PC-9 (cell line): ENCODE data around the gene SLC1A7. TPM values are rescaled to one million over a fixed set of nuclear protein-coding genes. Genes with fewer than 3 reads are reported as not detected.

Experiments used
- BruUV-seq: library from RNA; stranded (reverse); fragments of 400-500 nt; replicated peaks from 2 replicates; lab custom pipeline; 2021; lab: Mats Ljungman, UMichigan
- CTCF ChIA-PET: fragments of 300-600 bp; sonication (Branson Sonifier 250); formaldehyde crosslinking; loops from one replicate; lab custom pipeline; 2022; ENCODE audit warnings: antibody characterized with exemption; lab: Charles Lee
- POLR2A ChIA-PET: fragments of 300-600 bp; sonication (Branson Sonifier 250); formaldehyde crosslinking; loops from one replicate; lab custom pipeline; 2022; ENCODE audit warnings: antibody characterized with exemption; ENCODE audit not compliant: unreplicated experiment; lab: Charles Lee
- DNase-seq, 2 experiments: peaks; one replicate each; pipeline versions ENCODE4 v3.0.0 to v3.0.0-alpha.2; 2015 to 2022; ENCODE audit warnings: mixed read lengths in 1 of 2
- H2AFZ ChIP-seq: fragments of 200-600 bp; sonication (generic); 2 replicates; pipeline ENCODE4 v1.8.1; 2017; ENCODE audit warnings: antibody characterized with exemption
- H3F3A ChIP-seq: fragments of 200-600 bp; sonication (generic); 2 replicates; pipeline ENCODE4 v1.8.1; 2017; ENCODE audit warnings: antibody characterized with exemption, mild to moderate bottlenecking, low read depth; ENCODE audit not compliant: insufficient read depth
- H3K27ac ChIP-seq: fragments of 200-600 bp; sonication (generic); 2 replicates; pipeline ENCODE4 v1.6.1; 2016; ENCODE audit warnings: mixed run types
- H3K27me3 ChIP-seq: fragments of 200-600 bp; sonication (generic); 2 replicates; pipeline ENCODE4 v1.6.1; 2016; ENCODE audit warnings: low read depth, mixed run types; ENCODE audit not compliant: insufficient read depth
- H3K36me3 ChIP-seq: fragments of 200-600 bp; sonication (generic); 2 replicates; pipeline ENCODE4 v1.6.1; 2016; ENCODE audit warnings: low read depth, mixed run types
- H3K4me1 ChIP-seq: fragments of 200-600 bp; sonication (generic); replicated peaks from 2 replicates; pipeline ENCODE4 v1.6.1; 2016; ENCODE audit warnings: mixed run types; ENCODE audit not compliant: insufficient read depth
- H3K4me2 ChIP-seq: fragments of 200-600 bp; sonication (generic); 2 replicates; pipeline ENCODE4 v1.6.1; 2017; ENCODE audit warnings: mixed run types
- H3K4me3 ChIP-seq: fragments of 200-600 bp; sonication (generic); 2 replicates; pipeline ENCODE4 v1.6.1; 2016; ENCODE audit warnings: mixed run types
- H3K79me2 ChIP-seq: fragments of 200-600 bp; sonication (generic); 2 replicates; pipeline ENCODE4 v1.6.1; 2017; ENCODE audit warnings: low read depth, mixed run types
- H3K9me2 ChIP-seq: fragments of 200-600 bp; sonication (generic); 2 replicates; pipeline ENCODE4 v1.8.1; 2017; ENCODE audit warnings: mild to moderate bottlenecking; ENCODE audit not compliant: insufficient read depth
- H3K9me3 ChIP-seq: fragments of 200-600 bp; sonication (generic); 2 replicates; pipeline ENCODE4 v1.8.1; 2016; ENCODE audit warnings: low read depth; ENCODE audit not compliant: insufficient read depth
- H4K20me1 ChIP-seq: fragments of 200-600 bp; sonication (generic); 2 replicates; pipeline ENCODE4 v1.8.1; 2017; ENCODE audit not compliant: insufficient read depth
- CTCF ChIP-seq: fragments of 200-600 bp; sonication (generic); conservative IDR thresholded peaks from 2 replicates; pipeline ENCODE4 v1.6.1; 2017; ENCODE audit warnings: mixed run types, antibody characterized with exemption, mild to moderate bottlenecking, moderate library complexity
- EZH2 ChIP-seq: fragments of 200-600 bp; sonication (generic); IDR thresholded peaks from 2 replicates; pipeline ENCODE4 v1.8.0; 2017; ENCODE audit warnings: antibody characterized with exemption, low read depth
- intact Hi-C: fragments of 100-400 bp; cut with micrococcal nuclease; formaldehyde crosslinking; loops from one replicate; pipeline ENCODE4 v1.10.0; 2022; ENCODE audit not compliant: unreplicated experiment
- total RNA-seq: library from RNA; stranded (reverse); gene quantifications from 2 replicates; pipeline ENCODE4 v1.2.3, GENCODE V29; 2021

SLC1A7 gene
- total RNA-seq, 1 experiment from 2014 or later = not detected

GRCh38 chr1:53182111-53182593 lies 39.7 kb upstream of the SLC1A7 start:
- Histone ChIP-seq H3K4me2 (no peak overlapping the region), H4K20me1 (no peaks in the 10 kb centered on the region), H3K4me1 (peaks cover 3% of the 10 kb centered on the region; the same call in 1 of the 2 replicates), H3K9me2 (no peaks in the 10 kb centered on the region), H3K36me3 (no peaks in the 10 kb centered on the region), H2AFZ (no peak overlapping the region), H3F3A (no peaks in the 10 kb centered on the region), H3K4me3 (no peak overlapping the region), H3K27me3 (no peaks in the 10 kb centered on the region), H3K79me2 (no peaks in the 10 kb centered on the region), H3K9me3 (no peaks in the 10 kb centered on the region), H3K27ac (no peak overlapping the region)
- BruUV-seq = no TSS peak
- ChIA-PET CTCF (no interaction called here), POLR2A (no interaction called here)
- TF ChIP-seq EZH2 (no peak), CTCF (peak; percentile 93)
- intact Hi-C loops = loop anchor here (5.0 to 10.0 kb wide), 2 partner anchors 135 to 337 kb away; partner anchors contain the start of gene ZYG11A
- peak; percentile 63 to 79 for DNase-seq

- no peak for TF ChIP-seq EZH2
- no peak for TF ChIP-seq CTCF
- no peak overlapping the region for H3K27ac ChIP-seq
- no peaks in the 10 kb centered on the region for H3K9me2 ChIP-seq
- ChIA-PET CTCF (interaction anchor here (0.5 to 0.7 kb wide), 4 partner anchors 113 to 416 kb away, joined by 3 to 16 read pairs (median 3); no protein-coding TSS in a partner anchor), POLR2A (no interaction called here)
- no peak overlapping the region for H2AFZ ChIP-seq
- H3F3A ChIP-seq = no peaks in the 10 kb centered on the region
- no peak overlapping the region for H3K4me2 ChIP-seq
- no peaks in the 10 kb centered on the region for H3K36me3 ChIP-seq
- H3K79me2 ChIP-seq = no peaks in the 10 kb centered on the region
- intact Hi-C loops = loop anchor here (5.0 to 10.0 kb wide), 2 partner anchors 134 to 336 kb away; partner anchors contain the start of gene ZYG11A
- no peaks in the 10 kb centered on the region for H3K27me3 ChIP-seq
- no peaks in the 10 kb centered on the region for H3K9me3 ChIP-seq
- BruUV-seq = no TSS peak
- H3K4me1 ChIP-seq = peaks cover 7% of the 10 kb centered on the region; the same call in 1 of the 2 replicates
- no peak for DNase-seq
- no peaks in the 10 kb centered on the region for H4K20me1 ChIP-seq
- H3K4me3 ChIP-seq = no peak overlapping the region
These were observed 38.5 kb upstream of the SLC1A7 start for GRCh38 chr1:53180951-53181350.

- Histone ChIP-seq H3K27me3 (no peaks in the 10 kb centered on the region), H3K27ac (no peak overlapping the region), H3K4me3 (no peak overlapping the region), H3K9me3 (no peaks in the 10 kb centered on the region), H3K4me2 (no peak overlapping the region), H3K4me1 (0 out of 2 replicates have a peak, but pooled peaks cover 5% of the 10 kb centered on the region), H2AFZ (no peak overlapping the region), H3F3A (no peaks in the 10 kb centered on the region), H3K9me2 (no peaks in the 10 kb centered on the region), H3K36me3 (no peaks in the 10 kb centered on the region), H3K79me2 (no peaks in the 10 kb centered on the region), H4K20me1 (no peaks in the 10 kb centered on the region)
- ChIA-PET POLR2A (no interaction called here), CTCF (interaction anchor here (0.6 kb wide), 2 partner anchors 27 to 415 kb away, joined by 3 read pairs; no protein-coding TSS in a partner anchor)
- intact Hi-C loops = loop anchor here (5.0 to 10.0 kb wide), 2 partner anchors 133 to 335 kb away; partner anchors contain the start of gene ZYG11A
- TF ChIP-seq CTCF (no peak), EZH2 (no peak)
- DNase-seq = no peak
- no TSS peak for BruUV-seq
These were observed 37.8 kb upstream of the SLC1A7 start for GRCh38 chr1:53180226-53180625.
